ENCODE measurements around the gene GLI3. TPM values are rescaled to one million over a fixed set of nuclear protein-coding genes. Genes with fewer than 3 reads are reported as not detected.

GLI3 gene
- total RNA-seq, 1 experiment from 2014 or later, result 45.0 TPM

DNA sequence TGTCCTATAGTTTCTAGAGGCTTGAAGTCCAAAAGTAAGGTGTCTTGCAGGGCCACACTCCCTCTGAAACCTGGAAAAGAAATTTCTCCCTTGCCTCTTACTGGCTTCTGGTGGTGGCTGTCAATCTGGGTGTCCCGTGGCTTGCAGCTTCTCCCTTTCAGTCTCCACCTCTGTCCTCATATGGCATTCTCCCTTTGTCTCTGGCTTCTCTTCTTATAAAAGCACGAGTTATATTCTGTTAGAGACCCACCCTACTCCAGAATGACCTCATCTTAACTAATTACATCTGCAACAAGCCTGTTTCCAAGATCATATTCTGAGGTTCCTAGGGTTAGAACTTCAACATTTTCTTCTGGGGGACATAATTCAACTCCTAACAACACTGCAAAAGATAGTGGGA, 3.4 kb upstream of the GLI3 start:
- H3K27ac Mint-ChIP-seq, result no peak overlapping the region
- H3K36me3 Mint-ChIP-seq (ENCODE audit: insufficient read depth in 1 of 3, low read depth in 3 of 3), result peaks cover 0 to under 1% (median 0%) of the 10 kb centered on the region in 3 experiments; a peak in 1 of 7 replicates
- H2BK5ac ChIP-seq (ENCODE audit: insufficient read length, low read length), result no peak overlapping the region
- H3K4me3 Mint-ChIP-seq, result no peak overlapping the region
- WGBS (ENCODE audit: extremely low coverage, insufficient read length, low lambda C conversion rate), result no CpG with 5 or more reads among the region's 2 CpGs
- H3K4ac ChIP-seq (ENCODE audit: low read depth, low read length), result no peak overlapping the region
- no peak overlapping the region for H2BK20ac ChIP-seq (ENCODE audit: low read depth, low read length, poor library complexity, severe bottlenecking)
- no peak overlapping the region for H3T11ph ChIP-seq (ENCODE audit: low read length)
- H3K79me1 ChIP-seq (ENCODE audit: insufficient read depth, low read depth, low read length, poor library complexity, severe bottlenecking), result no peaks in the 10 kb centered on the region
- no peak overlapping the region for H4K91ac ChIP-seq (ENCODE audit: insufficient read length, low read depth, low read length)
- no peak overlapping the region for H4K8ac ChIP-seq (replicated peaks; ENCODE audit: insufficient read length, low read depth, low read length)
- DNase-seq, result no peak
- H2BK12ac ChIP-seq (ENCODE audit: insufficient read length, low read depth, low read length), result no peak overlapping the region
- no peaks in the 10 kb centered on the region for H3K9me3 ChIP-seq (ENCODE audit: control insufficient read depth, low read depth, low read length)
- H2AK5ac ChIP-seq (ENCODE audit: insufficient read length, low read length), result no peak overlapping the region
- H3K27ac ChIP-seq (ENCODE audit: insufficient read length, low read depth, low read length), result no peak overlapping the region
- no peak overlapping the region for H2BK120ac ChIP-seq (ENCODE audit: low read depth, low read length, poor library complexity, severe bottlenecking)
- H3K23me2 ChIP-seq (ENCODE audit: insufficient read length, low read depth, low read length, poor library complexity, severe bottlenecking), result peaks cover 24% of the 10 kb centered on the region
- no peak overlapping the region for H3K23ac ChIP-seq (ENCODE audit: insufficient read length, low read depth, low read length)
- no peak overlapping the region for H2AFZ ChIP-seq (ENCODE audit: low read length)
- no peak overlapping the region for H3K56ac ChIP-seq (ENCODE audit: insufficient read length, low read depth, low read length)
- no peak overlapping the region for H3K14ac ChIP-seq (ENCODE audit: insufficient read depth, low read length)
- no peaks in the 10 kb centered on the region; the same call in 1 of the 2 replicates for H3K27me3 ChIP-seq (ENCODE audit: insufficient read depth, low read length)
- H4K20me1 ChIP-seq (ENCODE audit: control insufficient read depth, insufficient read depth, insufficient read length), result no peaks in the 10 kb centered on the region
- peaks cover 3% of the 10 kb centered on the region; the same call in 1 of the 2 replicates for H3K4me1 ChIP-seq (ENCODE audit: insufficient read depth, low read length)
- H3K27me3 Mint-ChIP-seq (ENCODE audit: low read depth), result peaks cover 36% of the 10 kb centered on the region
- TF ChIP-seq, protein P1, sequence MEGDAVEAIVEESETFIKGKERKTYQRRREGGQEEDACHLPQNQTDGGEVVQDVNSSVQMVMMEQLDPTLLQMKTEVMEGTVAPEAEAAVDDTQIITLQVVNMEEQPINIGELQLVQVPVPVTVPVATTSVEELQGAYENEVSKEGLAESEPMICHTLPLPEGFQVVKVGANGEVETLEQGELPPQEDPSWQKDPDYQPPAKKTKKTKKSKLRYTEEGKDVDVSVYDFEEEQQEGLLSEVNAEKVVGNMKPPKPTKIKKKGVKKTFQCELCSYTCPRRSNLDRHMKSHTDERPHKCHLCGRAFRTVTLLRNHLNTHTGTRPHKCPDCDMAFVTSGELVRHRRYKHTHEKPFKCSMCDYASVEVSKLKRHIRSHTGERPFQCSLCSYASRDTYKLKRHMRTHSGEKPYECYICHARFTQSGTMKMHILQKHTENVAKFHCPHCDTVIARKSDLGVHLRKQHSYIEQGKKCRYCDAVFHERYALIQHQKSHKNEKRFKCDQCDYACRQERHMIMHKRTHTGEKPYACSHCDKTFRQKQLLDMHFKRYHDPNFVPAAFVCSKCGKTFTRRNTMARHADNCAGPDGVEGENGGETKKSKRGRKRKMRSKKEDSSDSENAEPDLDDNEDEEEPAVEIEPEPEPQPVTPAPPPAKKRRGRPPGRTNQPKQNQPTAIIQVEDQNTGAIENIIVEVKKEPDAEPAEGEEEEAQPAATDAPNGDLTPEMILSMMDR (conservative IDR thresholded peaks at IDR 0.05), result no peak
- H3K9me3 Mint-ChIP-seq, result peaks cover 0 to under 1% of the 10 kb centered on the region in 2 experiments; a peak in 2 of 5 replicates
- H3K4me2 ChIP-seq (ENCODE audit: insufficient read depth, insufficient read length, low read length), result no peak overlapping the region
- no peak overlapping the region for H3K9ac ChIP-seq (ENCODE audit: extremely low read depth, insufficient read length, low read length)
- no peak overlapping the region for H4K5ac ChIP-seq (ENCODE audit: insufficient read length, low read depth, low read length)
- H3K18ac ChIP-seq (ENCODE audit: insufficient read length, low read depth, low read length), result no peak overlapping the region
- H3K4me1 Mint-ChIP-seq, result peaks cover 33 to 34% of the 10 kb centered on the region in 2 experiments
- H2BK15ac ChIP-seq (ENCODE audit: low read depth, low read length), result no peak overlapping the region
- no peaks in the 10 kb centered on the region for H3K79me2 ChIP-seq (ENCODE audit: insufficient read depth, low read length)
